GM23338 (cell line): ENCODE measurements around the gene COL26A1. TPM values are rescaled to one million over a fixed set of nuclear protein-coding genes. Genes with fewer than 3 reads are reported as not detected.

Experiments used
- ATAC-seq: fragments of 200-7000 bp; cut with Tn5 transposase; 3 replicates; pipeline ENCODE4 v1.9.1; 2020
- DNase-seq: peaks from one replicate; pipeline ENCODE4 v3.0.0-alpha.2; 2015; ENCODE audit warnings: low spot score
- H2AFZ ChIP-seq: fragments of 200-600 bp; sonication (generic); 2 replicates; pipeline ENCODE4 v1.8.0; 2016; ENCODE audit warnings: antibody characterized with exemption, mild to moderate bottlenecking, moderate library complexity
- H3F3A ChIP-seq: fragments of 200-600 bp; sonication (generic); replicated peaks from 2 replicates; pipeline ENCODE4 v1.8.0; 2017; ENCODE audit warnings: antibody characterized with exemption, mixed run types, low read depth
- H3K27ac ChIP-seq: fragments of 200-600 bp; sonication (generic); 2 replicates; pipeline ENCODE4 v1.6.1; 2016; ENCODE audit warnings: low read depth
- H3K27me3 ChIP-seq: fragments of 200-600 bp; sonication (generic); 2 replicates; pipeline ENCODE4 v1.8.0; 2016; ENCODE audit warnings: mild to moderate bottlenecking, mixed run types, moderate library complexity; ENCODE audit not compliant: insufficient read depth
- H3K36me3 ChIP-seq: fragments of 200-600 bp; sonication (generic); 2 replicates; pipeline ENCODE4 v1.8.0; 2016; ENCODE audit warnings: mild to moderate bottlenecking; ENCODE audit not compliant: insufficient read depth
- H3K4me1 ChIP-seq: fragments of 200-600 bp; sonication (generic); 2 replicates; pipeline ENCODE4 v1.8.0; 2016; ENCODE audit warnings: mild to moderate bottlenecking, moderate library complexity; ENCODE audit not compliant: insufficient read depth
- H3K4me2 ChIP-seq: fragments of 200-600 bp; sonication (generic); 2 replicates; pipeline ENCODE4 v1.7.1; 2017; ENCODE audit warnings: mixed run types
- H3K4me3 ChIP-seq: fragments of 200-600 bp; sonication (generic); 2 replicates; pipeline ENCODE4 v1.6.1; 2016; ENCODE audit warnings: mixed run types
- H3K79me2 ChIP-seq: fragments of 200-600 bp; sonication (generic); replicated peaks from 2 replicates; pipeline ENCODE4 v1.8.0; 2017; ENCODE audit warnings: mild to moderate bottlenecking; ENCODE audit not compliant: insufficient read depth
- H3K9me2 ChIP-seq: fragments of 200-600 bp; sonication (generic); 2 replicates; pipeline ENCODE4 v1.8.0; 2017; ENCODE audit not compliant: insufficient read depth
- H4K20me1 ChIP-seq: fragments of 200-600 bp; sonication (generic); replicated peaks from 2 replicates; pipeline ENCODE4 v1.8.0; 2017; ENCODE audit warnings: mild to moderate bottlenecking; ENCODE audit not compliant: insufficient read depth
- H3K27ac Mint-ChIP-seq: 2 replicates; pipeline ENCODE4 v1.8.0; 2020; ENCODE audit warnings: inconsistent platforms, mild to moderate bottlenecking, moderate library complexity, mixed read lengths
- H3K27me3 Mint-ChIP-seq: 3 replicates; pipeline ENCODE4 v1.8.0; 2022; ENCODE audit warnings: low read depth, mild to moderate bottlenecking, moderate library complexity, mixed read lengths, inconsistent platforms; ENCODE audit not compliant: insufficient read depth, poor library complexity
- H3K36me3 Mint-ChIP-seq: 3 replicates; pipeline ENCODE4 v1.8.0; 2021; ENCODE audit warnings: low read depth, mild to moderate bottlenecking, inconsistent platforms, moderate library complexity, mixed read lengths
- H3K4me1 Mint-ChIP-seq: 3 replicates; pipeline ENCODE4 v1.8.0; 2020; ENCODE audit warnings: mild to moderate bottlenecking, inconsistent platforms, mixed read lengths
- H3K4me3 Mint-ChIP-seq: 3 replicates; pipeline ENCODE4 v1.8.0; 2021; ENCODE audit warnings: moderate library complexity, mild to moderate bottlenecking, inconsistent platforms, mixed read lengths
- H3K9me3 Mint-ChIP-seq: 3 replicates; pipeline ENCODE4 v1.8.0; 2020; ENCODE audit warnings: moderate library complexity, mild to moderate bottlenecking, inconsistent platforms, mixed read lengths
- CREB1 ChIP-seq: fragments of 250-450 bp; sonication (Bioruptor Pico); IDR thresholded peaks from 2 replicates; pipeline ENCODE4 v1.5.0; 2020; ENCODE audit warnings: low read depth, mild to moderate bottlenecking, moderate library complexity
- EZH2 ChIP-seq: fragments of 200-600 bp; sonication (generic); IDR thresholded peaks from one replicate; pipeline ENCODE4 v1.8.0; 2017; ENCODE audit warnings: antibody characterized with exemption, mild to moderate bottlenecking, low read depth; ENCODE audit not compliant: unreplicated experiment
- NANOG ChIP-seq: IDR thresholded peaks from 2 replicates; pipeline ENCODE4 v1.6.1; 2016; ENCODE audit warnings: antibody characterized with exemption, borderline replicate concordance
- POLR2AphosphoS5 ChIP-seq: IDR thresholded peaks from 2 replicates; pipeline ENCODE4 v1.6.1; 2016; ENCODE audit warnings: antibody characterized with exemption, low read depth
- STAT1 ChIP-seq: IDR thresholded peaks from one replicate; pipeline ENCODE4 v1.6.1; 2016; ENCODE audit warnings: antibody characterized with exemption; ENCODE audit not compliant: unreplicated experiment
- ZNF114 ChIP-seq: fragments of 250-450 bp; sonication (Bioruptor Pico); IDR thresholded peaks from 2 replicates; pipeline ENCODE4 v1.5.0; 2020; ENCODE audit warnings: mild to moderate bottlenecking, moderate library complexity
- ZNF331 ChIP-seq: fragments of 250-450 bp; sonication (Bioruptor Pico); IDR thresholded peaks from 2 replicates; pipeline ENCODE4 v1.5.0; 2020; ENCODE audit warnings: low read depth, mild to moderate bottlenecking, moderate library complexity
- polyA plus RNA-seq: library from polyadenylated mRNA; unstranded; fragments of >200 nt; fragmentation: Nextera tagmentation; extraction: Ambion mirVana; gene quantifications from 2 replicates; pipeline ENCODE4 v1.2.1, GENCODE V29; 2016
- total RNA-seq: library from RNA; depleted of rRNA; stranded (reverse); fragments of >200 nt; shearing (Covaris generic); gene quantifications from 2 replicates; pipeline ENCODE4 v1.2.3, GENCODE V29; 2014
- TF ChIP-seq, protein P1 (sequence below): fragments of 250-450 bp; sonication (Bioruptor Pico); IDR thresholded peaks from 2 replicates; pipeline ENCODE4 v1.5.0; 2020; ENCODE audit warnings: mild to moderate bottlenecking, moderate library complexity
- TF ChIP-seq, protein P2 (sequence below), 2 experiments: fragments of 200-600 bp in 1 of 2; sonication (generic) in 1 of 2; conservative IDR thresholded peaks; 2 replicates each; pipeline versions ENCODE4 v1.5.1 to v1.6.1; 2016 to 2017; ENCODE audit warnings: antibody characterized with exemption in 2 of 2, low read depth in 2 of 2, mild to moderate bottlenecking in 2 of 2, moderate library complexity in 1 of 2
- TF ChIP-seq, protein P3 (sequence below): IDR thresholded peaks from 2 replicates; pipeline ENCODE4 v1.6.1; 2016; ENCODE audit warnings: antibody characterized with exemption

Gene COL26A1
- total and polyA plus RNA-seq, 2 experiments from 2014 or later = 17.8 to 55.0 TPM

GRCh38 chr7:101332026-101332425 lies 30.6 kb upstream of the COL26A1 start (continued):
- TF ChIP-seq, protein P1, sequence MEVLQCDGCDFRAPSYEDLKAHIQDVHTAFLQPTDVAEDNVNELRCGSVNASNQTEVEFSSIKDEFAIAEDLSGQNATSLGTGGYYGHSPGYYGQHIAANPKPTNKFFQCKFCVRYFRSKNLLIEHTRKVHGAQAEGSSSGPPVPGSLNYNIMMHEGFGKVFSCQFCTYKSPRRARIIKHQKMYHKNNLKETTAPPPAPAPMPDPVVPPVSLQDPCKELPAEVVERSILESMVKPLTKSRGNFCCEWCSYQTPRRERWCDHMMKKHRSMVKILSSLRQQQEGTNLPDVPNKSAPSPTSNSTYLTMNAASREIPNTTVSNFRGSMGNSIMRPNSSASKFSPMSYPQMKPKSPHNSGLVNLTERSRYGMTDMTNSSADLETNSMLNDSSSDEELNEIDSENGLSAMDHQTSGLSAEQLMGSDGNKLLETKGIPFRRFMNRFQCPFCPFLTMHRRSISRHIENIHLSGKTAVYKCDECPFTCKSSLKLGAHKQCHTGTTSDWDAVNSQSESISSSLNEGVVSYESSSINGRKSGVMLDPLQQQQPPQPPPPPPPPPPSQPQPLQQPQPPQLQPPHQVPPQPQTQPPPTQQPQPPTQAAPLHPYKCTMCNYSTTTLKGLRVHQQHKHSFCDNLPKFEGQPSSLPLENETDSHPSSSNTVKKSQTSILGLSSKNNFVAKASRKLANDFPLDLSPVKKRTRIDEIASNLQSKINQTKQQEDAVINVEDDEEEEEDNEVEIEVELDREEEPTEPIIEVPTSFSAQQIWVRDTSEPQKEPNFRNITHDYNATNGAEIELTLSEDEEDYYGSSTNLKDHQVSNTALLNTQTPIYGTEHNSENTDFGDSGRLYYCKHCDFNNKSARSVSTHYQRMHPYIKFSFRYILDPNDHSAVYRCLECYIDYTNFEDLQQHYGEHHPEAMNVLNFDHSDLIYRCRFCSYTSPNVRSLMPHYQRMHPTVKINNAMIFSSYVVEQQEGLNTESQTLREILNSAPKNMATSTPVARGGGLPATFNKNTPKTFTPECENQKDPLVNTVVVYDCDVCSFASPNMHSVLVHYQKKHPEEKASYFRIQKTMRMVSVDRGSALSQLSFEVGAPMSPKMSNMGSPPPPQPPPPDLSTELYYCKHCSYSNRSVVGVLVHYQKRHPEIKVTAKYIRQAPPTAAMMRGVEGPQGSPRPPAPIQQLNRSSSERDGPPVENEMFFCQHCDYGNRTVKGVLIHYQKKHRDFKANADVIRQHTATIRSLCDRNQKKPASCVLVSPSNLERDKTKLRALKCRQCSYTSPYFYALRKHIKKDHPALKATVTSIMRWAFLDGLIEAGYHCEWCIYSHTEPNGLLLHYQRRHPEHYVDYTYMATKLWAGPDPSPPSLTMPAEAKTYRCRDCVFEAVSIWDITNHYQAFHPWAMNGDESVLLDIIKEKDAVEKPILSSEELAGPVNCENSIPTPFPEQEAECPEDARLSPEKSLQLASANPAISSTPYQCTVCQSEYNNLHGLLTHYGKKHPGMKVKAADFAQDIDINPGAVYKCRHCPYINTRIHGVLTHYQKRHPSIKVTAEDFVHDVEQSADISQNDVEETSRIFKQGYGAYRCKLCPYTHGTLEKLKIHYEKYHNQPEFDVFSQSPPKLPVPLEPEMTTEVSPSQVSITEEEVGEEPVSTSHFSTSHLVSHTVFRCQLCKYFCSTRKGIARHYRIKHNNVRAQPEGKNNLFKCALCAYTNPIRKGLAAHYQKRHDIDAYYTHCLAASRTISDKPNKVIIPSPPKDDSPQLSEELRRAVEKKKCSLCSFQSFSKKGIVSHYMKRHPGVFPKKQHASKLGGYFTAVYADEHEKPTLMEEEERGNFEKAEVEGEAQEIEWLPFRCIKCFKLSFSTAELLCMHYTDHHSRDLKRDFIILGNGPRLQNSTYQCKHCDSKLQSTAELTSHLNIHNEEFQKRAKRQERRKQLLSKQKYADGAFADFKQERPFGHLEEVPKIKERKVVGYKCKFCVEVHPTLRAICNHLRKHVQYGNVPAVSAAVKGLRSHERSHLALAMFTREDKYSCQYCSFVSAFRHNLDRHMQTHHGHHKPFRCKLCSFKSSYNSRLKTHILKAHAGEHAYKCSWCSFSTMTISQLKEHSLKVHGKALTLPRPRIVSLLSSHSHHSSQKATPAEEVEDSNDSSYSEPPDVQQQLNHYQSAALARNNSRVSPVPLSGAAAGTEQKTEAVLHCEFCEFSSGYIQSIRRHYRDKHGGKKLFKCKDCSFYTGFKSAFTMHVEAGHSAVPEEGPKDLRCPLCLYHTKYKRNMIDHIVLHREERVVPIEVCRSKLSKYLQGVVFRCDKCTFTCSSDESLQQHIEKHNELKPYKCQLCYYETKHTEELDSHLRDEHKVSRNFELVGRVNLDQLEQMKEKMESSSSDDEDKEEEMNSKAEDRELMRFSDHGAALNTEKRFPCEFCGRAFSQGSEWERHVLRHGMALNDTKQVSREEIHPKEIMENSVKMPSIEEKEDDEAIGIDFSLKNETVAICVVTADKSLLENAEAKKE (CRISPR knock-in tag) = no peak
- TF ChIP-seq CREB1 (CRISPR knock-in tag) (no peak), ZNF331 (CRISPR knock-in tag) (no peak), ZNF114 (CRISPR knock-in tag) (no peak), EZH2 (no peak)
- TF ChIP-seq, protein P2, sequence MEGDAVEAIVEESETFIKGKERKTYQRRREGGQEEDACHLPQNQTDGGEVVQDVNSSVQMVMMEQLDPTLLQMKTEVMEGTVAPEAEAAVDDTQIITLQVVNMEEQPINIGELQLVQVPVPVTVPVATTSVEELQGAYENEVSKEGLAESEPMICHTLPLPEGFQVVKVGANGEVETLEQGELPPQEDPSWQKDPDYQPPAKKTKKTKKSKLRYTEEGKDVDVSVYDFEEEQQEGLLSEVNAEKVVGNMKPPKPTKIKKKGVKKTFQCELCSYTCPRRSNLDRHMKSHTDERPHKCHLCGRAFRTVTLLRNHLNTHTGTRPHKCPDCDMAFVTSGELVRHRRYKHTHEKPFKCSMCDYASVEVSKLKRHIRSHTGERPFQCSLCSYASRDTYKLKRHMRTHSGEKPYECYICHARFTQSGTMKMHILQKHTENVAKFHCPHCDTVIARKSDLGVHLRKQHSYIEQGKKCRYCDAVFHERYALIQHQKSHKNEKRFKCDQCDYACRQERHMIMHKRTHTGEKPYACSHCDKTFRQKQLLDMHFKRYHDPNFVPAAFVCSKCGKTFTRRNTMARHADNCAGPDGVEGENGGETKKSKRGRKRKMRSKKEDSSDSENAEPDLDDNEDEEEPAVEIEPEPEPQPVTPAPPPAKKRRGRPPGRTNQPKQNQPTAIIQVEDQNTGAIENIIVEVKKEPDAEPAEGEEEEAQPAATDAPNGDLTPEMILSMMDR (conservative IDR thresholded peaks at IDR 0.05; ENCODE audit: low read depth in 2 of 2) = no peak

DNA sequence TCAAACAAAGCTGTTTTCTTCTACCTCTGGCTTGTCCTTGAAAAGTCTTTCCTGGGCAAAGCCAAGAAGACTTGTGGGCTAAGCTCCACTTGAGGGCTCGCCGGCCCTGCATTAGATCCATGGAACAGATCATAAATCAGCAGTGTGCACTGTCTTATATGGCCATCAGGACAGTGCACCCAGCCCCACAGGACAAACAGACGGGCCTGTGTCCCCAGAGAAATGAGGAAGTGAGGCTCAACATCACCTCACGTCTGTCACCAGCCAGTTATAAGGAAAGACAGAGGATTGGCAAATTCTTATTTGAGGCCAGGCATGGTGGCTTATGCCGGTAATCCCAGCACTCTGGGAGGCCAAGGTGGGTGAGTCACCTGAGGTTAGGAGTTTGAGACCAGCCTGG lies 28.8 kb upstream of the COL26A1 start:
- Histone ChIP-seq H3K27ac (no peak overlapping the region), H3K9me2 (no peaks in the 10 kb centered on the region), H3K4me2 (no peak overlapping the region), H3K36me3 (no peaks in the 10 kb centered on the region), H4K20me1 (no peaks in the 10 kb centered on the region), H2AFZ (no peak overlapping the region), H3K4me3 (no peak overlapping the region), H3K27me3 (no peaks in the 10 kb centered on the region), H3F3A (no peaks in the 10 kb centered on the region), H3K4me1 (no peaks in the 10 kb centered on the region), H3K79me2 (no peaks in the 10 kb centered on the region)
- DNase-seq = no peak
- Mint-ChIP-seq H3K27me3 (peaks cover 5% of the 10 kb centered on the region), H3K36me3 (no peaks in the 10 kb centered on the region), H3K27ac (no peak overlapping the region), H3K4me1 (0 out of 3 replicates have a peak, but pooled peaks cover 3% of the 10 kb centered on the region), H3K4me3 (no peak overlapping the region), H3K9me3 (no peaks in the 10 kb centered on the region)
- ATAC-seq = no peak
- TF ChIP-seq POLR2AphosphoS5 (no peak), STAT1 (no peak), ZNF331 (CRISPR knock-in tag) (no peak), EZH2 (no peak), CREB1 (CRISPR knock-in tag) (no peak), ZNF114 (CRISPR knock-in tag) (no peak), NANOG (no peak)
- TF ChIP-seq, protein P2 (conservative IDR thresholded peaks at IDR 0.05; ENCODE audit: low read depth in 2 of 2) = no peak
- TF ChIP-seq, protein P3, sequence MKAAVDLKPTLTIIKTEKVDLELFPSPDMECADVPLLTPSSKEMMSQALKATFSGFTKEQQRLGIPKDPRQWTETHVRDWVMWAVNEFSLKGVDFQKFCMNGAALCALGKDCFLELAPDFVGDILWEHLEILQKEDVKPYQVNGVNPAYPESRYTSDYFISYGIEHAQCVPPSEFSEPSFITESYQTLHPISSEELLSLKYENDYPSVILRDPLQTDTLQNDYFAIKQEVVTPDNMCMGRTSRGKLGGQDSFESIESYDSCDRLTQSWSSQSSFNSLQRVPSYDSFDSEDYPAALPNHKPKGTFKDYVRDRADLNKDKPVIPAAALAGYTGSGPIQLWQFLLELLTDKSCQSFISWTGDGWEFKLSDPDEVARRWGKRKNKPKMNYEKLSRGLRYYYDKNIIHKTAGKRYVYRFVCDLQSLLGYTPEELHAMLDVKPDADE = no peak
